Activated CD4-positive, CD25-positive, alpha-beta regulatory T cell treated with anti-CD3 and anti-CD28 coated beads, Interleukin-2, amount 50 U/mL, for 16 hours (primary cell): ENCODE measurements around the gene DRD2.

Source experiments
- DNase-seq: peaks from one replicate; pipeline ENCODE4 v3.0.0-alpha.2; 2020; ENCODE audit warnings: low read depth, low spot score

The DRD2 gene

DNA sequence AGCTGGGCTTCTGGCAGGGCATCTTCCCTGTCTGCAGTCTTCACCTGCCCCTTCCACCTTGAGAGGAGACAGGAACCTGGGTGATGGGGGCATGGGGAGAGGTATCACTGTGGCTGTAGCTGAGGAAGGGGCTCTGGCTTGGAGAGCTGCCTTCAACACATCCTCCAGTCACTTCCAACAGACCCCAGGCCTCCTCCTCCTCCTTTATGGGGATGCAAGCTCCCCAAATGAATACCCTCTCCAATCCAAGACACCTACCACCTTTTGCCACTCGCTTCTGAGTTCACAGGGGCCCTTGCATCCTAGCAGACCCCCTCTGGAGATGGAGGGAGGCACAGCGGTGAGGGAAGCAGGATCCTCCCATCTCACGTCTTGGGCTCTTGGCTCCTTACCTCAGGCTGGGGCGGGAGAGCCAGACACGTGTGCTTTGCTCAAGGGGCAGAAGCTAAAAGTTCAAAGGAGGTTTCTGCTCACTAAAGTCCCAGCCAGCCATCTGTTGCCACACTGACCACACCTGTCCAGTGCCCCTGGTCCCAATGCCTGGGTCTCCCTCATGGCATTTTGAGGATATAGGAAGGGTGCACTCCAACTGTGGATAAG is 74.5 kb downstream of the DRD2 start:
- no peak for DNase-seq

GRCh38 chr11:113398669-113399430 is 76.3 kb downstream of the DRD2 start:
- DNase-seq, result no peak

- DNase-seq, result no peak
Observed at GRCh38 chr11:113397821-113398220, 77.4 kb downstream of the DRD2 start.

DNA sequence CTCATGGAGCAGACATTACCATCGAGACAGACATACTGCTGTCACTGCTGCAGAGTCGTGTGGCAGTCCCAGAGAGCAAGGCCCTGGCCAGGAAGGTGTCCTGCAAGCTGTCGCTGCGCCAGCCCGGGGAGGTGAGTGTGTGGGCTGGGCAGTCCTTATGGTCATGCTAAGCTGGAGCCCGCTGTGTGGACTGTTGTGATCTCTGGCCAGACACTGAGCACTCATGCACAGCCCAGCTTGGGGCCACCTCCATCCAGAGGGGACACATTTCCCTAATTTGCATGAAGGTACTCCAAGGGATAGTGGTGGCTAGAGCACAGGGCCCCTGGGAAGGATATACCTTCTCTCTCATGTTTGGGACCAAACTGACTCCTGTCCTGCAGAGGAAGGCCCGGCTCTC is 78.0 kb downstream of the DRD2 start:
- no peak for DNase-seq

GRCh38 chr11:113396690-113397089 is 78.5 kb downstream of the DRD2 start:
- DNase-seq, result no peak

- no peak for DNase-seq
Observed at GRCh38 chr11:113395782-113396336, 79.3 kb downstream of the DRD2 start.

DNA sequence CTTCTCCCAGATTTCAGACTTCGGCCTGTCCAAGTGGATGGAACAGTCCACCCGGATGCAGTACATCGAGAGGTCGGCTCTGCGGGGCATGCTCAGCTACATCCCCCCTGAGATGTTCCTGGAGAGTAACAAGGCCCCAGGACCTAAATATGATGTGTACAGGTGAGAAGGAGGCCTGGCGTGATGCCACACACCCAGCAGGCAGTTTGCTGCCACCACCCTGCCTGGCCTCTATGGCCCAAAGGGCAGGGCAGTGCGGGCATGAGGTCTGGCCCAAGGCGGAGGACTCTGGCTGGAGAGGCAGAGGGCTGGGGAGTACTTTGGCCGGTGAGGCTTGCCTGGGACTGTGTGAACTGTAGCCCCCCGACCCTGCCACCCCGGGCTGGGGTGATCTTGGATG is 80.3 kb downstream of the DRD2 start:
- DNase-seq, result no peak

- DNase-seq, result no peak
Observed at GRCh38 chr11:113393501-113393985, 81.7 kb downstream of the DRD2 start.

- no peak for DNase-seq
Observed at GRCh38 chr11:113392236-113392921, 82.8 kb downstream of the DRD2 start.

DNA sequence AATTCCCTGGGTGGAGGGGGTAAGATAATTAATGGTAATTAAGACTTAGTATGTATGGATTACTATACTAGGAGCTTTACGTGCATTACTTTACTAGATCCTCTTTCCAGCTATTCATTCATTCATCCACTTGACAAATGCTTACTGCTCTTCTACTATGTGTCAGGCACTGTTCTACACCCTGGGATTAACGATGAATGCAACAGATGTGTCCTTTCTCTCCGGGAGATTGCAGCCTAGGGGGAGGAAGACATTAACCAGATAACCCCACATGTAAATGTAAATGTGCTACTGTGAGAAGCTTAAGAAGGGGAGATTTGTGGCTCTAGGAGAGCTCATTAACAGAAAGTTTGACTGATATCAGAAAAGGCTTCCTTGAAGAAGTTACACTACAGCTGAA is 85.9 kb downstream of the DRD2 start:
- DNase-seq, result no peak

GRCh38 chr11:113387605-113388211 is 87.5 kb downstream of the DRD2 start, which contains the start of gene ANKK1:
ANKK1 (plus strand) TSS chr11:113387779; CDS start chr11:113387885, 106 bp downstream.
- DNase-seq, result no peak

DNA sequence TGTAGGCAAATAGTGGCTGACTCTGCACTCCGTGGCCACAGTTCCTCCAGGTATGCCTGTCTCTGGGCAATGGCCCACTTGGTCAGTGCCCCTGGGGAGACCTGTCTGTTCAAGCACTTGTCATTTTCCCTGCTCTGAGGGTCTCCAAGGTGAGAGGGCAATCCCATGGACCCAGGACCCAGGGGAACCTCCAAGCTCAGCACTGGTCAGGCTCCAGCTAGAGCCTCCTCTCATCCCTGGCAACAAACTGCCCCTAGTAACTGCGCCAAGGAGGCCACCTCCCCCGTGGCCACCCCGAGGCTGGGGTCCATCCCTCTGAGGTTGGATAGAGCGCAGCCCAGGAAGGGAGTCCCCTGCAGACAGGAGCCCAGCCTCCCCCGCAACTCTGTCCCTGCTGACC is 88.3 kb downstream of the DRD2 start:
- DNase-seq, result no peak

- no peak for DNase-seq
Observed at GRCh38 chr11:113385749-113386148, 89.4 kb downstream of the DRD2 start.

DNA sequence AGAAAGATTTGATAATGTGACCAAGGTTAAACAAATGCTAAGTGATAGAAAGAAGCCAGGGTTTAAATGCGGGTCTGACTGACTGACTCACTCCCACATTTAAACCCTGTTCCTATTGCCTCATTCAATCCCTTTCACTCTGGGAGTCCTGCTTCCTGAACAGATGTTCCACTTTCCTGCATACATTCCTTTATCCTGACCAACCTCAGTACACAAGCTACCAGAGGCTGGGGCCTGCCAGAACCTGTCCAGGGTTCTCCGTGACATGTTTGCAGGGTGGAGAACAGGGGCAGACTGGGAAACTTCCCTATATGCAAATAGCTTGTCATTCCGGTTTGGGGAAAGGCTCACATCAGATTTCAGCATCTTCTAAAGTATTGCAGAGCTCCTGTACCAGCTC is 90.6 kb downstream of the DRD2 start:
- no peak for DNase-seq

DNA sequence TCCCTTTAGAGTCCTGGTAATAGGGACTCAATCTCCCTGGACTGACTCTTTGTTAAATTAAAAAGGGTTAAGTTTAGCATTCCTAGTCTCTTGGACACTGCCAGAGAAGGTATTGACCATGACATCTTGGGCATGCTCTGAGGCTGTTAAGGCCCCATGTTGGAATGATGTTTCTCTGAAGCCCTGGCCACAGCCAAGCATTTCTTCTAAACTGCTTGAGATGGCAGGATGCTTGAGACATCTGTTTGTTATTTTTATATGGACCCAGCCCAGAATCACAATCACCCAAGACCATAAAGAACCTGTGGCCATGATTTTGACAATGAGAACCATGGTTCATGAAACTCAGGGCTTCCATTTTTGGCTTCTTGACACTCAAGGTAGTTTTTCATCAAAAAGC is 93.1 kb downstream of the DRD2 start:
- no peak for DNase-seq

GRCh38 chr11:113378692-113379091 is 96.5 kb downstream of the DRD2 start:
- DNase-seq, result no peak

- no peak for DNase-seq
Observed at GRCh38 chr11:113377681-113378412, 97.4 kb downstream of the DRD2 start.

GRCh38 chr11:113376156-113376555 is 99.0 kb downstream of the DRD2 start:
- no peak for DNase-seq

- DNase-seq, result no peak
Observed at GRCh38 chr11:113375402-113375801, 99.8 kb downstream of the DRD2 start.

DNA sequence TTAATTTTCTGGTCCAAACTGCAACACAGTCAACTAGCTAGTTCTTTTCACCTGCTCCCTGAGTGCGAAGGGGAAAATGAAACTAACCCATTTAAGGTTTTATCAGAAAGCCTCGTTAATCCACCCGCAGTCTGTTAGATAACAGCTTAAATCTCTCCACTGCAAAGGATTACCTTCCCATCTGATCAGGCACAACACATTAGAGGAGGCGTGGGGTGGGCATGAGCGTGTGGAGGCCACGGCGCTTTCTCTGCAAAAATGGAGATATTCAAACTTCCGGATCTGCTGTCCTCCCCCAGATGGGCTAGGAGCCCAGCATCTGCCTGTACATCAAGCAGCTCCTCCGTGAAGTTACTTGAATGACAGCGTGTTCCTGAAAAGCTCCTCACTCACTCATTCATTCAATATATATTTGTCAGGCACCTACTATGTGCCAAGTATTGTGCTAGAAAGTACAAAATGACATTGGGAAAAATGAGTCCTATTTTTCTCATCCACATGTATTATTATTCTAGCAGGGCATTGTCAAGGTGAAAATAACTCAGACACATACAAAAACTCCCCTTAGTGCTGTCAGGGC is 101.1 kb downstream of the DRD2 start:
- no peak for DNase-seq

- DNase-seq, result no peak
Observed at GRCh38 chr11:113373306-113373705, 101.9 kb downstream of the DRD2 start.
